Measurements from ENCODE around the gene CTNNA3.

CTNNA3 gene

DNA sequence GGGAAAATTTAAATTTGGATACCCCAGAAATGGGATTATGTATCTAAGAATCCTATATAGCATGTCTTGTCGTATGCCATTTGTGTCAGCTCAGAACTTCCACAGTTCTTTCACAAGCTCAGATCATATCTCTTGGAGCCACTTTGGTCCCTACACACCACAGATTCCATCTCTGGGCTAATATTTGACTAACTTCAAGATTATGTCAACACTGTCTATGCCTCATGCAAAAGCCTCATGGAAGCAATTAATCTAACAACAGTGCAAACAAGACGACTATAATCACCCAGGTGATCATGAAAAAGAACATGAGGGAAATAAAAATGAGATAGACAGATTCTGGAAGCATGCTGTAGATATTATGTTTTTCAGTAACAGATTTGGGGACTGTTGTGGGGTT, 581.0 kb downstream of the CTNNA3 start:
- no peak for TF ChIP-seq CTCF (IDR thresholded peaks at IDR 0.05; ENCODE audit: low read depth, low read length)

DNA sequence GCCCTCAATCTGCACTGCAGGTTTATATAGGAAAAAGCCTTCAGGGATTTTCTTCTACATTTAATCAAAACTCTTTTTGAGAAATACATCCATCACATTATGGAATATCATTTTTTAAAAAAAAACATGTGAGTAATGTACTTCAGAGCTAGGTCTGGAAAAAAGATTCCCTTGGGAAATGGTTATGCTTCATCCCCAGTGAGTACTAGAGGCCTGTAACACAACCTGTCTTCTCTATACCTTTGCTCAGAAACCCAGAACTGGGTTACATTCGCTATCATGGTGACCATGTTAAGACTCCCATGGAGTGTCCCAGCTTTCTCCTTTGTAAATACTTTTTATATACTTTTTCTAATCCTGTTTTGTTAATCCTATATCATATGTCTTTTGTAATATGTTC, 583.2 kb downstream of the CTNNA3 start:
- H3K4me3 ChIP-seq (ENCODE audit: low read depth, low read length): no peak overlapping the region
- no peak for TF ChIP-seq CTCF (IDR thresholded peaks at IDR 0.05; ENCODE audit: low read depth, low read length)

More for the DNA sequence above, 581.0 kb downstream of the CTNNA3 start:
- no peak overlapping the region for H3K4me3 ChIP-seq (ENCODE audit: low read depth, low read length)

GRCh38 chr10:67110286-67110685, 585.7 kb downstream of the CTNNA3 start:
- H3K4me3 ChIP-seq (ENCODE audit: low read depth, low read length): no peak overlapping the region
- TF ChIP-seq CTCF (IDR thresholded peaks at IDR 0.05; ENCODE audit: low read depth, low read length): no peak

DNA sequence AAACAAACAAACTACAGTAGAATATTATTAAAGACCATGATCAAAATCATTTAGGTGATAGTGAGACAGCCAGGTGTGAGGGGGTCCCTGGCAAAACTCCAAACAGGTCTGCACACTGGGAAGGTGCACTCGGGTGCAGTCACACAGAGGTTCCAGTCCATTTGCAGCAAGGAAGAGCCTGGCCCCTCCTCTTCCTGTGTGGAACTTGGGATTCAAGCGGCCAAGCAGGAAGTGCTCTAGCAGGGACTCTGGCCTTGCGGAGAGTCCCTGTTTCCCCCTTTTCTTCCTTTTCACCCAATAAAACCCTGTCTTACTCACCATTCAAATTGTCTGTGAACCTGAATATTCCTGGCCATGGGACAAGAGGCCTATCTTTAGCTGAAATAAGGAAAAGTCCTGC, 588.3 kb downstream of the CTNNA3 start:
- H3K4me3 ChIP-seq (ENCODE audit: low read depth, low read length): no peak overlapping the region
- TF ChIP-seq CTCF (IDR thresholded peaks at IDR 0.05; ENCODE audit: low read depth, low read length): no peak

- H3K4me3 ChIP-seq (ENCODE audit: low read depth, low read length): no peak overlapping the region
- TF ChIP-seq CTCF (IDR thresholded peaks at IDR 0.05; ENCODE audit: low read depth, low read length): no peak
Measured at GRCh38 chr10:67100951-67101350, 595.0 kb downstream of the CTNNA3 start.

DNA sequence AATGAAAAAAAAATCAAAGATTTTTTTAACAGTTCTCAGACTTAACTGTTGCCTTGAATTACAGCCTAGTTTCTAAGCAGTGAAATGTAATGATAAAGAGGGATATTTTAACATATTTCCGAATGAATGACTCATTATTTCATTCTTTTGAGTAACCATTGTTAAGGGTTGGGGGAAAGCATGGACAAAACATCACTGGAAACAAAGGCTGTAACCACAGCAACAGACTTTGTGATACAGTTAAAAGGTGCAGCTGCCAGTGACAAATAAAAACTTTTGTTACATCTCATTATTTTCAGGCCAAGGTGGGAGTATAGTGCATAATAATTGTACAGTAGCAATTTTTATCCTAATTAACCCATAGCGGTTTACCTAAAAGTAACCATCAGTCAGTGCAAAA, 597.5 kb downstream of the CTNNA3 start:
- H3K4me3 ChIP-seq (ENCODE audit: low read depth, low read length): no peak overlapping the region
- TF ChIP-seq CTCF (IDR thresholded peaks at IDR 0.05; ENCODE audit: low read depth, low read length): no peak

DNA sequence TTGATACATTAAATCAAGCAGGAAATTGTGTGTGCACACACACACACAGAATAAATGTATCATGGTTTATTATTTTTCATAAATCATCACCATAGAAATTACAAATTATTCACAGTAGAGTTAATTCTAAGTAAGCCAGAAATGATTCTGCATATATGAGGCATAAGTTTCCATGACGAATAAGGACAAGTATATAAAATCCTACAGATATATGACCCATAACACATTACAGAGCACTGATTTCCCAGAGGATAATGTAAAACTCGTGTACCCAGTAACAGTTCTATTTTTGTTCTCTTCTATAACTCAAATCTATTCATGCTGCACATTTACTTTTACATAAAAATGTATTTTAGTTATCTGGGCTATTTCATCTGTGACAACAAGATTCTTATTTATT, 600.5 kb downstream of the CTNNA3 start:
- TF ChIP-seq CTCF (IDR thresholded peaks at IDR 0.05; ENCODE audit: low read depth, low read length): no peak
- no peak overlapping the region for H3K4me3 ChIP-seq (ENCODE audit: low read depth, low read length)
